Heart left ventricle (tissue), 16 donors: ENCODE measurements around the gene CENPC. TPM values are rescaled to one million over a fixed set of nuclear protein-coding genes. Genes with fewer than 3 reads are reported as not detected.
"Not testable (repeated sequence)": the region's sequence is repeated elsewhere in the genome, so short reads cannot be mapped to it uniquely, and the experiment has no call there.

Experiments
- ATAC-seq, 4 donors: fragments of 200-7000 bp; cut with Tn5 transposase; one replicate each; pipeline ENCODE4 v1.9.1; 2020 to 2022; ENCODE audit warnings: moderate library complexity in 4 of 4, mild to moderate bottlenecking in 3 of 4, moderate number of reproducible peaks in 1 of 4
- DNase-seq, 5 donors: peaks; one replicate each; pipeline ENCODE4 v3.0.0-alpha.2; 2020
- H3K27ac ChIP-seq, 12 donors: fragments of 200-600 bp; sonication (generic) in 4 of 12; one replicate each; pipeline versions ENCODE4 v1.5.0 to v1.8.0; 2016 to 2022; ENCODE audit warnings: mild to moderate bottlenecking in 2 of 12
- H3K27me3 ChIP-seq, 9 donors: fragments of 200-600 bp; sonication (generic) in 2 of 9; one replicate each; pipeline versions ENCODE4 v1.5.1 to v1.8.0; 2016 to 2022; ENCODE audit warnings: mild to moderate bottlenecking in 3 of 9
- H3K36me3 ChIP-seq, 9 donors: fragments of 200-600 bp; sonication (generic) in 2 of 9; one replicate each; pipeline versions ENCODE4 v1.5.0 to v1.8.0; 2018 to 2022; ENCODE audit warnings: mild to moderate bottlenecking in 2 of 9
- H3K4me1 ChIP-seq, 12 donors: fragments of 200-600 bp; sonication (generic) in 4 of 12; one replicate each; pipeline versions ENCODE4 v1.5.0 to v1.8.0; 2016 to 2022; ENCODE audit warnings: mild to moderate bottlenecking in 3 of 12
- H3K4me3 ChIP-seq, 12 donors: fragments of 200-600 bp; sonication (generic) in 4 of 12; one replicate each; pipeline versions ENCODE4 v1.5.0 to v1.8.0; 2017 to 2022; ENCODE audit warnings: mild to moderate bottlenecking in 9 of 12, moderate library complexity in 4 of 12
- H3K9me3 ChIP-seq, 12 donors: fragments of 200-600 bp; sonication (generic) in 4 of 12; one replicate each; pipeline versions ENCODE4 v1.5.0 to v1.8.0; 2016 to 2022; ENCODE audit warnings: mild to moderate bottlenecking in 1 of 12
- CTCF ChIP-seq, 12 donors: fragments of 200-600 bp; sonication (generic) in 4 of 12; IDR thresholded peaks; one replicate each; pipeline versions ENCODE4 v1.5.0 to v1.8.0; 2018 to 2022; ENCODE audit warnings: antibody characterized with exemption in 12 of 12, mild to moderate bottlenecking in 5 of 12
- POLR2A ChIP-seq, 2 donors: fragments of 450-650 bp; IDR thresholded peaks; one replicate each; pipeline ENCODE4 v1.6.1; 2017; ENCODE audit warnings: antibody characterized with exemption in 2 of 2, mild to moderate bottlenecking in 2 of 2, moderate library complexity in 2 of 2
- WGBS, 4 donors: extraction: QIAGEN DNeasy Blood & Tissue Kit in 2 of 4; methylation state at CpG; one replicate each; pipeline versions ENCODE4 v1.1.5 to v1.1.7; 2013 to 2018; 5-methylcytosine and 5-hydroxymethylcytosine counted together
- intact Hi-C, 10 donors: fragments of 100-400 bp; cut with DNase I; formaldehyde crosslinking; loops; one replicate each; pipeline versions ENCODE4 v1.11.1 to v1.14.2; 2022
- polyA plus RNA-seq, 2 donors: library from polyadenylated mRNA; stranded (reverse); fragments of 200-250 nt; gene quantifications; one replicate each; pipeline ENCODE4 v1.2.3, GENCODE V29; 2013
- total RNA-seq, 9 donors: library from RNA; depleted of rRNA in 2 of 9; stranded (reverse); fragments of >200 nt in 2 of 9; fragmentation: NEBNext Ultra II Directional in 3 of 9; extraction: Animal tissue kit (Norgen Biotek cat#: 25700) in 3 of 9; gene quantifications; one replicate each; pipeline versions ENCODE4 v1.1.0 to v1.2.4, GENCODE V29; 2016 to 2023
- donor health status: ischemic (EF 13 %, LVEDD 7.1; RV severe dilation, severe dysfunction).
- donor health status: healthy with polysubstance abuse.
- donor health status: DM: no; HTN: yes; CAD: no.
- donor health status: DM: no; HTN: no; CAD: no.
- donor health status: ischemic (EF 25% LVEDD 6.9; RV normal size, moderate dysfunction).
- donor health status: ischemic (EF 25% LVEDD 5.7; RV mildly dilated, moderate dysfunction).
- donor health status: healthy.
- donor health status: DM: yes; HTN: yes; CAD: no.
- donor health status: ischemic (EF 35%, LVEDD 5.7; RV mildly dilated, moderate dysfunction).
- donor health status: nonischemic (EF 11% LVEDD 7.7; RV severe dilation, severe dysfunction).
- donor health status: DM: yes; HTN: yes; CAD: no.
- donor health status: PGD.
- donor health status: ischemic (EF 29% LVEDD 5.4; RV normal size, mild dysfunction).
- donor health status: nonischemic (EF 23%, LVEDD 6.1; RV moderate dilation, normal function).

The CENPC gene
- total and polyA plus RNA-seq, 11 donors: 2.6 to 16.7 (median 8.2) TPM

GRCh38 chr4:67451464-67451863 lies 93.8 kb downstream of the CENPC start:
- peaks cover 0 to 11% (median 2%) of the 10 kb centered on the region in 12 donors for H3K9me3 ChIP-seq
- 94 to 97% (median 96%) methylated on average over 6 of the region's 6 CpGs for WGBS, 4 donors
- intact Hi-C loops: no loop called here
- TF ChIP-seq CTCF (IDR thresholded peaks at IDR 0.05): no peak
- TF ChIP-seq POLR2A (IDR thresholded peaks at IDR 0.05): no peak
- H3K4me1 ChIP-seq: peaks cover 0 to 4% (median 0%) of the 10 kb centered on the region in 12 donors
- peaks cover 0 to 34% (median 10%) of the 10 kb centered on the region in 9 donors for H3K36me3 ChIP-seq
- no peak overlapping the region for H3K27ac ChIP-seq
- no peak overlapping the region for H3K4me3 ChIP-seq
- ATAC-seq: no peak
- DNase-seq: no peak
- no peaks in the 10 kb centered on the region for H3K27me3 ChIP-seq

GRCh38 chr4:67448621-67449020 lies 96.7 kb downstream of the CENPC start:
- intact Hi-C loops: no loop called here
- Histone ChIP-seq H3K9me3 (peaks cover 0 to 11% (median 2%) of the 10 kb centered on the region in 12 donors), H3K36me3 (peaks cover 0 to 21% (median 3%) of the 10 kb centered on the region in 9 donors), H3K27ac (no peak overlapping the region), H3K4me1 (peaks cover 0 to 3% (median 0%) of the 10 kb centered on the region in 12 donors), H3K4me3 (no peak overlapping the region), H3K27me3 (no peaks in the 10 kb centered on the region)
- no peak for DNase-seq
- ATAC-seq: no peak
- TF ChIP-seq CTCF (IDR thresholded peaks at IDR 0.05): no peak
- no peak for TF ChIP-seq POLR2A (IDR thresholded peaks at IDR 0.05)

- H3K27ac ChIP-seq: no peak overlapping the region
- H3K4me1 ChIP-seq: no peaks in the 10 kb centered on the region
- peaks cover 0 to 18% (median 2%) of the 10 kb centered on the region in 9 donors for H3K36me3 ChIP-seq
- intact Hi-C loops: no loop called here
- 95 to 99% (median 98%) methylated on average over 1 of the region's 1 CpG for WGBS, 4 donors
- no peaks in the 10 kb centered on the region for H3K27me3 ChIP-seq
- no peak for DNase-seq
- ATAC-seq: no peak
- no peak for TF ChIP-seq POLR2A (IDR thresholded peaks at IDR 0.05)
- TF ChIP-seq CTCF (IDR thresholded peaks at IDR 0.05): no peak
- peaks cover 0 to 11% (median 2%) of the 10 kb centered on the region in 12 donors for H3K9me3 ChIP-seq
- no peak overlapping the region for H3K4me3 ChIP-seq
Observed at GRCh38 chr4:67447873-67448272, 97.4 kb downstream of the CENPC start.

- H3K36me3 ChIP-seq: peaks cover 0 to 18% (median 4%) of the 10 kb centered on the region in 9 donors
- no peak for DNase-seq
- 80 to 94% (median 93%) methylated on average over 1 of the region's 1 CpG for WGBS, 4 donors
- H3K4me3 ChIP-seq: no peak overlapping the region
- no peak for ATAC-seq
- intact Hi-C loops: no loop called here
- H3K27ac ChIP-seq: no peak overlapping the region
- peaks cover 0 to 11% (median 2%) of the 10 kb centered on the region in 12 donors for H3K9me3 ChIP-seq
- no peak for TF ChIP-seq CTCF (IDR thresholded peaks at IDR 0.05)
- no peak for TF ChIP-seq POLR2A (IDR thresholded peaks at IDR 0.05)
- H3K27me3 ChIP-seq: no peaks in the 10 kb centered on the region
- no peaks in the 10 kb centered on the region for H3K4me1 ChIP-seq
Observed at GRCh38 chr4:67446811-67447210, 98.5 kb downstream of the CENPC start.

- H3K36me3 ChIP-seq: peaks cover 0 to 12% (median 1%) of the 10 kb centered on the region in 9 donors
- H3K4me3 ChIP-seq, H3K4me1 ChIP-seq, H3K27ac ChIP-seq, ATAC-seq, DNase-seq, H3K27me3 ChIP-seq, intact Hi-C loops: not testable (repeated sequence)
- H3K9me3 ChIP-seq: peaks cover 0 to 11% (median 2%) of the 10 kb centered on the region in 12 donors
- 67 to 77% (median 71%) methylated on average over 25 of the region's 25 CpGs for WGBS, 4 donors
Observed at GRCh38 chr4:67445881-67446280, 99.4 kb downstream of the CENPC start.
